ENCODE results near the gene ARHGAP23.
"Not testable (repeated sequence)": the region's sequence is repeated elsewhere in the genome, so short reads cannot be mapped to it uniquely, and the experiment has no call there.

Gene ARHGAP23

DNA sequence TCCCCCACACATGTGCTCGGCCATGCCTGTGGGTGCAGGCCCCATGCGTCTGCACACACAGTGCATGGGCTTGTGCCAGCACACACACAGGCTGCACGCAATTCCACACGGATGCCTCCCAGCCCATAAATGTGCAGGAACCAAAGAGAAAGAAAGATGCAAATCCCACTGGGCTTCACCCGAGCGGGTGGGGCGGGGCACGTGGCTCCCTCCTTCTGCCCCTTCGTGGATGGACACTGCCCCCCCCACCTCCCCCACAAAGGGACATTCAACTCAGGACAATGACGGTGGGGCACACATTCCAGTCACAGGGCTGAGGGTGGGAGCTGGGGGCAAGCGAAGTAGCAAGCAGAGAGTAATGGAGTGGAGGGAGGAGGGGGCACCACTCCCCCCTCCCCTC lies 102.6 kb downstream of the ARHGAP23 start:
- not testable (repeated sequence) for DNase-seq

DNA sequence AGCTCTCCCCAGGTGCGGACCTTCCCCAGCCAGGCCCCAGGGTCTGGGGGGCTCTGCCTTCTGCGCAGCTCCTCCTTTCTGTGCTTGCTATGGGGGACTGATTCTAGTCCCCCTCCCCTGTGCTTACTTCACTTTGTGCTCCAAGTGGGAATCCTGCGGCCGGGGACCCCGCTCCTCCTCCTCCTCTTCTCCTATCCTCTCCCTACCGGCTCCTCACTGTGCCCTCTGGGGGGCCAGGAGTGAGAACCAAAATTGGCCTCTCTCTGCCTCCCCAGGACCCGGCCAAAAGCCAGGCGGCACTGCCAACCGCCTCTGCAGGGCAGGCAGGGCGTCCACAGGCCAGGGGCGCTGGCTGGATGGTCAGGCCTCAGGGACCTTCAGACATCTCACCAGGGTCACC lies 103.5 kb downstream of the ARHGAP23 start:
- DNase-seq: not testable (repeated sequence)

DNA sequence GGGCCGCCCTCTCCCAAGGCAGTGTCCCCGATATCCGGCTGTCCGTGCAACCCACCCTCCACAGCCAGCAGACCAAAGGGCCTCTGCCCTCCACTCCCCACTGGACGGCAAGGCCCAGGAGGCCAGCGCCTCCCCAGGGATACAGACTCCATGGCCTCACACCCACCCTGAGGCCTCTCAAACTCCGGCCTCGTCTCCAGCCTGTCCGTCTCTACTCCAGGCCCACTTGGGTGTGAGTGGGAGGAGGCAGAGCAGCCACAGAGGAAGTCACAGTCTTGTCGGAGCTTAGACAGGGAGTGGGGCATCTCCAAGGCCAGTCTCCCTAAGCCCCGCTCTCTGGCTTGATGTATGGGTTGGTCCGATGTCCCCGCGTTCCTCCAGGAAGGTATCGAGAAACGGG lies 104.2 kb downstream of the ARHGAP23 start:
- no peak for DNase-seq

DNA sequence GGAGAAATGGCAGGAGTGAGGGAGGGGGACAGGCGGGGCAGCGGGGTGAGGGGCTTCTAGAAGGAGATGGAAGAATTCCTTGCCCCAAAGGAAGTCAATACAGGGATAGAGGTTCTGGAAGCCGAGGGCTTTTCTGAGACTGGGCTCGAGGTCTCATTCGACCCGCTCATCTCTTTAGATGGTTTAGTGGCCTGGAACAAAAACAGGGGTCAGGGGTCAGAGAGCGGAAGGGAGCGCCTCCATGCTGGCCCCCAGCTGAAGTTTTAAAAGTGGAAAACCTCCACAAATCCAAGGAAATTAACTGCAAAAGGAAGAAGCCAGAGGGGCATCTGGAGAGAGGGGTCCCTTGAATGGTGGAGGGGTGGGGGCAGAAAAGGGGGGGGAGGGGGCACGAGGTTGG lies 105.0 kb downstream of the ARHGAP23 start:
- DNase-seq: no peak

DNA sequence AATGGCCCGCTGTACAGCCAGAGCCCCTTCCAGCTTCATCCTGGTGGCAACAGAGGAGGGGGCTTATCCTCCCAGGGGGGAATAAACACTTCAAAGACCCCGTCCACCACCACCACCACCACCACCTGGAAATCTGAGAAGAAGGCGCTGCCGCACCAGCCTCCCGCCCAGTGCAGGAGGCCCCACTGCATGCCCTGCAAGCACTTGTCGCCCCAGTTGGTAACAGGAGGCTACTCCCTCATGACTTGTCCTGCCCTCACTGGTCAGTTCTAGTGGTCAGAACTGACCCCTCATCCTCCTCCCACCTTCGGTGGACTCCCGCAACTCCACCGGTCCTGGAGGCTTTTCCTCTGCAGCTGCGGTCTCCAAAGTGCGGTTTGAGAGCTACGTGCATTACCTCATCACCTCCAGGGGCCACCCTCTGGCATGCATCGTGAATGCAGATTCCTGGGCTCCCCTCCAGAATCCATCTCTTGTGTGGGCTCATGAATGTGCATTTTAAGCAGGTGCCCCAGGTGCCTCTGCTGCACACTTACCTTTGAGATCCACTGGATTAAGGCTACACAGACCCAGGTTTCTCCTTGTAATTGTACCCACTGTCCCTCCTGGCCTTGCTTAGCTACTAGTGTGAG lies 105.7 kb downstream of the ARHGAP23 start:
- no peak for DNase-seq

DNA sequence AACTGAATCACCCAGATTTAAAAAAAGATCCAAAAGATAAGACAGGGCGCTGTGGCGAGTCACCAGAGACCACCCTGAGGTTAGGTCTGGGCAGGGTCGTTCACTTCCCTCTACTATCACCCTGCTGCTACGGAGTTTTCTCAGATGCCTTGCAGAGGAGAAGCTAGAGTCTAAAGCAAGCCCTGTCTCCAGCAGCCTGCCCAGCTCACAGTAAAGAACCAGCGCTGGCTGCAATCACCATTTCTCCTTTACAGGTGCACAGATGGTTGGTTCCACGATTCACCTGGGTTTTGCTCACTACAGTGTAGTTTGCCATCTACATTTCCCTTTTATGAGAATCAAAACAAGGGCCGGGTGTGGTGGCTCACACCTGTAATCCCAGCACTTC lies 106.2 kb downstream of the ARHGAP23 start:
- no peak for DNase-seq

DNA sequence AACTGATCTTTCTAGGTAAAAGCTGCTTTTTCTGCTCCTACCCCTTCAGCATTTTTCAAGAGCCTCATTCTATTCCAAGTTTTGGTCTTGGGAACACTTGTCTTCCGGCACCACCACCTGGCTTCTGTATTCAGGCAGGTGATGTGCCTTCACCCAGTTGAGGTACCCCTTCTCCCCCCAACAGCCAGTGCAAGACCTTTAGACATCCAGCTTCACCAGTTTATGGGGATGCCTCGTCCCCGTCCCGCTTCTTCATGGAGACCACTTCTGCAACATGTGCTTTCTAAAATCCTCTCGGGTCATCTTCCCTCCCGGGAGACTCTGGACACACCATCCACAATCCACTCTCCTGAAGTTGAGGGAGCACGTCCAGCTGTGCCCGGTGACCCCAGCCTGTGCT lies 107.6 kb downstream of the ARHGAP23 start:
- DNase-seq: no peak

DNA sequence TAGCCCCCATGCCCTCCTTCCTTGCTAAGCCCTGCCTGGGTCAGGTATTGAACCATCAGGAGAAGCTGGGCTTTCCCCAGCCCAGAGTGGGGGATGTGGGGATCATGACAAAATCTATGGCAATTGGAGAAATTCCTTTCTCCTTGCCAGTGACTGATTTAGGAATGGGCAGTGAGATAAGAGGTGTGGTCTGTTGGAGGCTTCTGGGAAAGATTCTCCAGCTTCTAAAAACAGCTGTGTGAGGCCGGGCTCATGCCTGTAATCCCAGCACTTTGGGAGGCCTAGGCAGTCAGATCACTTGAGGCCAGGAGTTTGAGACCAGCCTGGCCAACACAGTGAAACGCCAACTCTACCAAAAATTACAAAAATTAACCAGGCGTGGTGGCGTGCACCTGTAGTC lies 108.4 kb downstream of the ARHGAP23 start:
- no peak for DNase-seq

DNA sequence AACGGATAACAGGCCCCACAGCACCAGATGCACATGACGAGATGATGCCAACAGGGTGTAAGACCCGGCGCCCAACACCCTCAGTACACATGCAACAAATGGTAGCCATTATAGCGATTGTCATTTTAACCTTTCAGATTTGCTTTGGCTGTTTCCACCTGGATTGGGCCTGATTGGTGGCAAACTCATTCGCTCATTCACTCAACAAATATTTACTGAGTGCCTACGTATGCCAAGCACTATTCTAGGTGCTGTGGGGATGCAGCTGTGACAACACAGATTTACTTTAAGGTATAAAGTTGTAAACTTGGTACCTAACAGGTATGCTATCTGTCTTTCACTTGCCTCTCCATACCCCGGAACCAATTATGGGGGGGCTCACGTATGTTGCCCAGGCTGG lies 110.6 kb downstream of the ARHGAP23 start:
- peak; percentile 98 for DNase-seq

DNA sequence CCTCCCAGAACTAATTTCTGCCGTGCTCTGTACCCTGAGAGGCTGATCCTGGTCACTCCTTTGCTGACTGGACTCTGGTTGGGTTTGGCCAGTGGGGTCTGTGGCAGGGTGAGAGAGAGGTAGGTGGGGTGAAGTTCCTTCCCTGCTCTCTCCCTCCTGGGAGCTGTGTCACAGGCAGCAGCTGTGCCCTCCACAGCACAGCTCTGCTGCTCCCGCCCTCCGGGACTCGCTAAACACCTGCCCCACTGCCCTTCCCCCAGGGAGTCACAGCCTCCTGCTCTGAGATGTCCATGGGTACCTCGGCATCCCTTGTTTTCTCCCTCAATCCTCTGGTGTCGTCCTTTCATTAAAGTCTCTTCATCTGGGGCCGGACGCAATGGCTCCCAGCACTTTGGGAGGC lies 111.1 kb downstream of the ARHGAP23 start:
- DNase-seq: peak; percentile 46

DNA sequence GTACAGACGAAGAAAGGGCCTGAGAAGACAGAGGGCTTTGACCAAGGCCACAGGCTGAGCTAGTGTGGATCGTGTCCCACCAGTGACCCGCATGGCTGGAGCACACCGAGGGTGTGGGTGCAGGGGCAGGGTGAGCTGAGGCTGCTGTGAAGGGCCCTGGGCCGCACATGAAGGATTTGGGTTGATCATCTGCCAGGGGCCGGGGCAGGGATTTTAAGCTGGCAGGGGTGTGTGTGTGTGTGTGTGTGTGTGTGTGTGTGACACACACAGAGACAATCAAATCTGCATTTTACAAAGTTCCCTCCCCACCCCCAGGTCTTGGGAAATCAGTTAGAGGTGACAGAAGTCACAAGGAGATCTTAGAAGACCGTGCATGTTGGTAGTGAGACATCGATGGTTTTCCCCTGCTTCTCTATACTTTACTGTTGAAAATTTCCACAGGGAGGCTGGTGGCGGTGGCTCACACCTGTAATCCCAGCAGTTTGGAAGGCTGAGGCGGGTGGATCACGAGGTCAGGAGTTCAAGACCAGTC lies 112.3 kb downstream of the ARHGAP23 start:
- no peak for DNase-seq

DNA sequence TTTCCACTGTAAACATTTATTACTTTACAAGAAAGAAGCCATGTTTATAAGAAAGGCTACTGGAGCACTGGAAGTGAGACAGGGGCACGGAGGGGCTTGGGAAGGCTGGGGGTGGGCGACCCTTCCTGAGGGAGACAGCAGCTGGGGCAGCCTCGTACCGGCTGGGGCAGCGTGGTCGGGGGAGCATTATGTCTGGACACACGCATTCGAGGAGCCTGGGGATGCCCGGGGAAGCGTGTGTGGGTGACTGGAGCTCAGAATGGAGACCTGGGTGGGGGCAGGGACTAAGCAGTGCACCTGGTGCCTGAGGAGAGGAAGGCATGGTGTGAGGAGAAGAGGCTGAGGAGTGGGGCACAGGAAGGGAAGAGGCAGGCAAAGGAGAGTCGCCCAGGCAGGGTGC lies 113.0 kb downstream of the ARHGAP23 start:
- no peak for DNase-seq

DNA sequence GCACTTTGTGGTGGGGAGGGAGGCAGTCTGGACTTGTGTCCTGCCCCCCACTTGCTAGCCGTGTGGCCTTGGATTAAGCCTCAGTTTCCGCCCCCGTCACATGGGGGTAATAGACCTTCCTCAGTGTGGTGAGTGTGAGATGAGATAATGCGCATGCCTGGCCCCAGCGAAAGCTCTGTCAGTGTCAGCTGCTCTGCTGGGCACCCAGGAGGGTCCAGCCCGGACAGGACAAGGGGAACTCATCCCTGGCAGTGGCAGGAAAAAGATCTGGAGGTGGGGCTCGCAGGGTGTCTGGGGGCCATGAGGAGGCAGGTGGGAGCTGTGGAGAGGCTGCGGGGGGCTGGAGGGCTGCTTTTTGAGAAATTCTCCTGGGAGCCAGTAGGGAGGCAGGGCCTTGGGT lies 114.0 kb downstream of the ARHGAP23 start:
- no peak for DNase-seq

DNA sequence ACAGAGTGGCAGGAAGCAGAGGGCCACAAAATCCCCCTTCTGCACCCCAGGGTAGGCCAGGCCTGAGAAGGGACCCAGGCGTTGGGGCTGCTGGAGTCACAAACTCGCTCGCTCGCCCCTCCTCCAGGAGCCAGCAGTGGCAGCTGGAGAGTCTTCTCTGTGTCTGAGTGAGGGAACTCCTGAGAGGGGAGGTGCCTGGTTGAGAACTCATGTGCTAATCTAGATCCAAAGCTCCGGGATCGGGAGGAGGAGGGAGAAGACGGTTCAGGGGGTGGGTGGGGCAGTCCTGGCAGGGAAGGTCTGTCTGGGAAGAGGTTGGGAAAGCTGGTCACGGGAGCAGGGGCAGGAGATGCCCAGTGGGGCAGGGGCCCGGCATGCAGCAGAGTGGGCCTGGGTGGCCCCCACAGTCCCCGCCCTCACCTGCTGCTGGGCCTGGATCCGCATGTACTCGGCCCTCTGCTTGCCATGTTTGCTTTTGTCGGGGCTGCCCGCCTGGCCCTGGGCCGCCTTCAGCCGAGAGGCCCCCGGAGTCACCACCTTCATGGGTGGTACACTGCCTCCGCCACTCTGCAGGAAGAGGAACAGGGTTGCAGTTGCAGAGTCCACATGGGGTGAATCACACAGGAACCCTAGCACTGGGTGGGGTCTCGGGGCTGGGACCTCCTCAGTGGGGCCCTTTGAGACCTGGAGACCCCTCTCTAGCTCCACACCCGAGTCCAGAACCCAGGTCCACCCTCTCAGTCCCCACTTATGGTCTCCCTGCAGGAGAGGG lies 115.3 kb downstream of the ARHGAP23 start:
- DNase-seq: no peak

DNA sequence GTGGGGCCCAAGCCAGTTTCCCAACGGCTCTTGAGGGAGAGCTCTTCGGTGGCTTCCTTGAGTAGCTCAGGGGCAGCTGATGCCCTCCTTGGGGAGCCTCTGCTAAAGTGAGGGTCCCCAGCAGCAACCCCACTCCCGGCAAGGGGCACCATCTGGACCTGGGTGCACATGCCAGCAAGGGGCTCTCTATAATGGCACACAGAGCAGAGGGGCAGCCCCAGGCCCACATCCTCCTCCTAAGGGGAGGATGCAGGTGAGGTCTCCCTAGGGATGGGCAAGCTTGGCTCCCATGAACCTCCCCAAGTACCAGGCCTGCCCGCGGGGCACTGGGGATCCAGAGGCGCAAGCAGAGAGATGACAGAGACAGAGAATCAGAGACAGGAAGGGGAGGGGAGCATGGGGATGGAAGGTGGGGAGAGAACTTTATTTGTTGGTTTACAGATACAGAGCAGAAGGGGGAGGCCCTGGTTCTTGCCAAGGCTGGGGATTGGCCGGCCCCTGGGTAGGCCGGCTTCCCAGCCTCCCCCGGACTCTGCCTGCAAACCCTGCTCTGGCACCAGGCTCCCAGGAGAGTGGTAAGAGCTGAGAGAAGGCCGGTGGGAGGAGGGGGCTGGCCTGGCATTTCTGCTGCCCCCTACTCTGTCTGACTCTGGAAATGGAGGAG lies 116.0 kb downstream of the ARHGAP23 start:
- DNase-seq: no peak

DNA sequence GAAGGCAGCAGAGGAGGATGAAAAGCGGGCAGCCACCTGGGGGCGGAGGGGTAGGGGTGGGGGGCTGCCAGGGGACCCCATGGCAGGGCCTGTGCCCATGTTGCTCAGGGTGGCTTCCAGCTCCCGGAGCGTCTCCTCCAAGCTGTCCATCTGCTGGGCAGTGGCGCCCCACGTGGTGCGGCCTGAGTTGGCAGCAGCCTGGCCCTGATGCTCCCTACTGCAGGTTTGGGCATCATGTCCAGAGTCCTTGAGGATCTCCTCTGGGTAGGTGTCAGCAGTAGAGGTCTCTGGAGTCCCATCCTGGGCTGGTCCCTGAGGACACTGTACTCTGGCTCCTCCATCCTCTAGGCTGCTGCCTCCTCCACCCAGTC lies 116.6 kb downstream of the ARHGAP23 start:
- no peak for DNase-seq

DNA sequence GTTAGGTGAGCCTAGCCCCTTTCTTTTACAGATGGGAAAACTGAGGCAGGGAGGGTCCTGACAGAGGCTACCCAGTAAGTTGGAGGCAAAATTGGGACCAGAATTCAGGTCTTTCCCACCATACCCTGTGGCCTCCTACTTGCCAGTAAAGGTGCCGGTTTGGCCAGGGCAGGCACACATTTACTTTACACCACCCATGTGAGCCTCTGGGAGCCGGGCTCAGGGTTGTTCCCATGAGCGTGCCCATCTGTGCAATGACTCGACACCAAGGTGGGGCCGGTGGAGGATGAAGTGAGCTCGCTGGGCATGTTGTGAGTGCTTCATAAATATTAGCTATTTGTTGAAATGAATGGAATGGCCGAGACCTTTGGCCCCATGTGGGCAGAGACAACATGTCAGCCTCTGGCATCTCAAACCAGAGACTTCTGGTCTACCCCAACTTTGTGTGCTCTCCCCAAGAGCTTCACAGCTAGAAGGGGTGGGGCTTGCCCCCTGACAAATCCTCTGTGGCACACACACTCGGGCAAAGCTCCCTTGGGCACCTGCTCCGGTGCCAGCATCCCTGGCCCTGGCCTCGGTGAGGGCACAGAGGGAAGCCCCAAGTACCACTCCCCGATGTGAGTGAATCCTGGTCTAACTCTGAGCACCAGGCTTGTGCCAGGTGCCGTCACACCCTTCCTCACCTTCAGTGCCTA lies 117.4 kb downstream of the ARHGAP23 start:
- DNase-seq: no peak

DNA sequence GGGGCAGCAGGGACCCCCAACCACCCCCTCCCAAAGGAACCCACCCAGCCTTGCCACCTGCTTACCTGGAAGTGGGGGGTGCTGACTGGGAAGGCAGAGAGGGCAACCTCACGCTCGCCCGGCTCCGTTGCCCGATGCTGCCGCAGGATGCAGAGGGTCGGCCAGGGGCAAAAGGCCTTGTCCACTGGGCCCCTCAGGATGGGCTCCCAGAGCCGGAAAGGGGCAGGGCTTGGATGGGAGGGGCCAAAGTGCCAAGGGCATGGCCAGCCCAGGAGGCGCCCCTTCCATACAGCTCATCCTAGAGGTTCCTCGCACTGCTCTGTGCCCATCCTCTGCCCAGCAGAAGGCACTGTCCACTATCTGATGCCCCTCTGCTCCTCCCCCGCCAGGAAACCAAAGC lies 118.1 kb downstream of the ARHGAP23 start:
- DNase-seq: no peak

DNA sequence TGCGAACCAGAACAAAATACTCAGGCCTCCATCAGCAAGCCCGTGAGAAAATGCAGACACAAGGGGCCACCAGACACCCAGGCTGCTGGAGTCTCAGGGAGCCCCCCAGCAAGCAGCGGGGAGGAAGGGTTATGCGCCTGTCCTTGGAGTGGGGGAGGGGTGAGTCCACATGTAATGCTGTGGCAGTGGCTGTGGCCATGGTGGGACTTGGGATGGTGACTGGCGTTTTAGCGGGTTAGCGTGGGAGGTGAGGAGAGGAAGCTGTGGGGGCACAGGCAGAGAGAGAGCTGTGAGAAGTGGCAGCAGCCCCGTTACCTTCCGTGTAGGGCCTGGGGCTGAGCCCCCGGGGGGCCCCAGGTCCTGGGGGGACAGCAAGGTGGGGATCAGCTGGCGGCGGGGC lies 119.2 kb downstream of the ARHGAP23 start:
- no peak for DNase-seq

DNA sequence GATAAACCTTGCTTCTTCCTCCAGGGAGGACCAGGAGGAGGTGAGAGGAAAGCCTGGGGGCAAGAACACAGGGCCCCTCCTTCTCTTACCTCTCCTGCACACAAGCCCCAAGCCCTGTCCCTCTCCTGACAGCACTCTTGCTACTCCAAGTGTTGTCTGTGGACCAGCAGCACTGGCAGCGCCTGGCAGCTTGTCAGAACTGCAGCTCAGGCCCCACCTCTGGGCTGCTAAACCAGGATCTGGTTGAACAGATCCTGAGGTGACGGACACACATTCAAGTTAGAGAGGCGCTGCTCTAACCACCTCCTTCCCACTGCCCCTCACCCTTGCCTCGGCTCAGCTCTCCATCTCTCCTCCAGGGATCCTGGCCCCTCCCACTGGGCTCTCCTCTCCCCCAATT lies 121.0 kb downstream of the ARHGAP23 start:
- DNase-seq: no peak

DNA sequence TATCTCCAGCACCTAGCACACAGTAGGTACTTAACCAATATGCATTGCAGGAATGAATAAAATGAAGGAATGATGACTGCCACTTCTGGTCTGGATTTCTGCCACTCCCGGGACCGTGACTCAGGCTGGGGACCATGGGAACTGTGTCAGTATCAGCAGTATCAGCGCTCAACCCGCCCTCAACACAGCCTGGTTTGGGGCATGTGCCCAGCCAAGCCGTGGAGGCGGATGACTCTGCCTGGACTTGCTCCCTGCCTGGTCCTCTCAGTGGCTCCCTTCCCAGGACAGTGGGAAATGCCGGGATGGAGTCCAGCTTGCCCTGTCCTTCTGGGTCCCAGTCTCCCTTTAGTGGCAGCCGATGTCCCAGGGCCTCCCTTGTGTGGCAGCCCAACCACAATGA lies 122.4 kb downstream of the ARHGAP23 start:
- no peak for DNase-seq

DNA sequence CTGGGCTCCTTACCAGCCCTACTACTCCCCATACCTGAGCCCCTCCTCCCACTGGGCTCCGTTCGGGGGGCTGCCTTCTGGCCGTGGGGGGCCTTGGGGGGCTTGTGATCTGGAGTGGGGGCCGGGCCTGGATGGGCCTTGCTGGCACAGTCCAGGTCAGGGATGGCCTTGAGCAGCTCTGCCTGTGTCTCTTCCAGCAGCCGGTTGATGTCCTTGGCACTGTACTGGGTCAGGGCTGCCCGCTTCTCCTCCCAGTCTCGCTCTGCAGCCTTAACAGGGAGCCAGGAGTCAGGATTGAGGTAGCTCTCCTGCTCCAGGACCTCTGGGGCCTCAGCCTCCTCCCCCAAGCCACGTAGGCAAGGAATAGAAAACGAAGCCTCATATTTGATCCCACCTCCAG lies 122.9 kb downstream of the ARHGAP23 start:
- DNase-seq: no peak

DNA sequence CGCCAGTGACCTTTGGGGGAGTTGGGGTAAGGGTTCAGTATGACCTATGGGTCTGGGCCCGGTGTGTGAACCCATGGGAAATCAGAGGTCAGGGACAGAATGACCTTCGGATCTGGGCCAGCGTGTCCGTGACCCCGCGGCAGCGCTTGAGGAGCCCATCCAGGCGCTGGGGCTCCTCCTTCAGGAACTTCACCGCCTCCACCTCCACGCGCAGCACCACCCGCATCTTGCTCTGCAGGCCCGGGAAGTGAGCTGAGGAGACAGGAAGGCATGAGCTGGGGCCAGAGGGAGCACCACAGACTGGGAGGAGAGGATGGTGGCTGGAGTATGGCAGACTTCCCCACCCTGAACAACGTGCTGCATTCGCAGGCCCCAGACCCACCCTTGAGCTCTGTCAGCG lies 124.1 kb downstream of the ARHGAP23 start:
- DNase-seq: no peak
